Fibroblast of peridontal ligament (primary cell): ENCODE data around the gene KLHL4.
"Not testable (repeated sequence)": the region's sequence is repeated elsewhere in the genome, so short reads cannot be mapped to it uniquely, and the experiment has no call there.

Source experiments
- DNase-seq: peaks from one replicate; pipeline ENCODE4 v3.0.0-alpha.2; 2010; ENCODE audit errors: extremely low read depth

KLHL4 gene

DNA sequence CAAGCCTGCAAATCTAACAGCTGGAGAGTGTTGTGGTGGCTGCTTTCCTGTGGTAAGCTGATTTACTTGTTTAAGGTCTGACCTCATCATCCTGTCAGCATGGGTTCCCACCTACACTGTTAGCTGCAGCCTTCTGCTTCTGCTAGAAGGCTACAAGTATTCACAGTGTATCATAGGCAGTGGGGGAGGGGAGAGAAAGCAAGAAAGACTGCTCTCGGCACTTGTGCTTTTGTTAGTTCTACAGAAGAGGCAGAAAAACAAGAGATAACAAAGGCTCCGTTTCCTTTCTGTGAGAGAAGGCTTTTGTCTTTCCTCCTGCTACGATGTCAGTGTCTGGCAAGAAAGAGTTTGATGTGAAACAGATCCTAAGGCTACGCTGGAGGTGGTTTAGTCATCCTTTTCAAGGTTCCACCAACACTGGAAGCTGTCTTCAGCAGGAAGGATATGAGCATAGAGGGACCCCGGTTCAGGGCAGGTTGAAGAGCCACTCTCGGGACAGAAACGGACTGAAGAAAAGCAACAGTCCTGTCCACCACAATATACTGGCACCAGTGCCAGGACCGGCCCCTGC, at the start of gene KLHL4:
Gene KLHL4 (plus strand): TSS at position 232 of the 571 bp plus-strand sequence. CDS start 92 bp downstream, at position 324.
- DNase-seq = no peak

DNA sequence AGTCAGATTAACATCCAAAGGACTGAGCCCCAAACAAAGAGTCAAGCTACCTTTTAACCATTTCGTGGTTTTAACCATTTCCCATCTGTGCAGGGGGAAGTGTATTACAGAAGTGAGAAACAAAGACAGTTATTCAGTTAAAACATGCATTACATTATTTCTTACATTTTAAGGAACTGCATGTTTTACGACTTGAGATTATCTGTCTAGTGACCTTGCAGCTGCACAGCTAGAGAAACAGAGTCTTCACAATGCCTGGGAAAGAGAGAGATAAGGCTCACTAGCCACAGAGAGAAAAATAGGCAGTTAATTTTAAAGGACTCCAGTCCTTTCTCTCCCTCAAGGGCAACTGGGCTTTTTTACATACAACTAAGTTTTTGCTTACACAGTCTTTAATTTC, 48.7 kb upstream of the KLHL4 start:
- DNase-seq = no peak

DNA sequence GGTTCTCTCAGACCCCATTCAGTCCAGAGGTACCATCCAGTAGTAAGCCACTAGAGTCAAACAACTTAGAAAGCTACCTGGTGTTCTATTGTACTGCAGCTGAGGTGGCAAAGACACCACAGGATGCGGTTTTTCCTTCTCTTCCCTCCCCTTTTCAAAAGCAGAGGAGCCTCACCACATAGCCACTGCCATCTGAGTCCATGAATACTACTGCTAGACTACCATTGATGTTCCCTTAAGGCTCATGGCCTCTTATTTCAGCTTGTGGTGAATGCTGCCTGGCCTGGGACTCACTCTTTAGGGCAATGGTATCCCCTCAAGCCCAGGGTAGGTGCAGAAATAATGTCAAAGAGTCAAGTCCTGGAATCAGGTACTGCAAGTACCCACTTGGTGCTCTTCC, 41.8 kb upstream of the KLHL4 start:
- DNase-seq = no peak

GRCh38 chrX:87478703-87479102, 38.9 kb upstream of the KLHL4 start:
- DNase-seq = not testable (repeated sequence)

DNA sequence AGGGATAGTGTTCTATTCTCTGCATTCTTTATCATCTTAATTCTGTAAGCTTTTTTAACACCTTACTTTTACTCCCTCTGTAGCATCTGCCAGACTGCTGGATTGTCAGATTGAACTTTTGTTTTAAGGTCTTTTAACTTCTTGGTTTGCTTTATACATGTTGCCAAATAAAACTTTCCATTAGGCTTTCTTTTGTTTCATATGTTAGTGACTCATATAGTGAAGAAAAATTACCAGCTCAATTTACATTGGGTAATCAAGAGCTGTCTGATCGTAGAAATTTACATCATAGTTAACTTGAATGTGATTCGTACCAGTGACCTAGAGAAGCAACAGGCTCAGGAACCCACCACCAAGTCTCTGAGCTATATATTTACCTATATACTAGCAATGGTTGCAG, 28.5 kb upstream of the KLHL4 start:
- no peak for DNase-seq

DNA sequence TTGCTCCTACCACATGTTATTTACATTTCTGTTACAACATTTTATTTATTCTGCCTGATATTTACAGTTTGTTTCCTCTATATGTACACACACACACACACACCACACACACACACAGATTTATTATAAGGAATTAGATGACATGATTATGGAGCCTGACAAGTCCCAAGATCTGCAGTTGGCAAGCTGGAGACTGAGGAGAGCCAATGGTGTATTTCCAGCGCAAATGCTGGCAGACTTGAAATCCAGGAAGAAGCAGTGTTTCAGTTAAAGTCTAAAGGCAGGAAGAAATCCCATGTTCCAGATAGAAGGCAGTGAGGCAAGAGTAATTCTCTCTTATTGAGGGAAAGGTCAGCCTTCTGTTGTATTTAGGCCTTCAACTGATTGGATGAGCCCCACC, 1.8 kb upstream of the KLHL4 start:
- no peak for DNase-seq

DNA sequence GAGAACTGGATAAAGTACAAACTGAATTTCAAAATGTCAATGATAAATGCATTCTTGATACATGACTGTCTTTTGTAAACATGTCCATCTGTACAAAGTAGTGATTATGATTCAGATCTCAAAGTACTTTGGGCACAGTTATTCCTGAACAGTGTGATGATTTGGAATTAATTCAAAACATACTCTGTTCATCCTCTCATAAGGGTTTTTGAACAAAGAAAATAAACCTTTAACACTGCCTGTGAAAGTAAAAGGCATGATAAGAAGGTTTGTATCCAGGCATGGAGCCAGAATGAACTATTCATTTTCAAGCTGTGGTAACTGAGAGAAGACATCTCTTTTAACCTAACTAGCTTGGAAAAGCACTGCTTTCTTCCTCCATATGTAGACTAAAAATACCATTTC, 883 bp upstream of the KLHL4 start:
- DNase-seq = no peak

GRCh38 chrX:87518504-87518903, 902 bp downstream of the KLHL4 start:
- DNase-seq = no peak

- DNase-seq = no peak
Measured at GRCh38 chrX:87525771-87526229, 8.2 kb downstream of the KLHL4 start.

GRCh38 chrX:87526281-87526680, 8.7 kb downstream of the KLHL4 start:
- DNase-seq = no peak

DNA sequence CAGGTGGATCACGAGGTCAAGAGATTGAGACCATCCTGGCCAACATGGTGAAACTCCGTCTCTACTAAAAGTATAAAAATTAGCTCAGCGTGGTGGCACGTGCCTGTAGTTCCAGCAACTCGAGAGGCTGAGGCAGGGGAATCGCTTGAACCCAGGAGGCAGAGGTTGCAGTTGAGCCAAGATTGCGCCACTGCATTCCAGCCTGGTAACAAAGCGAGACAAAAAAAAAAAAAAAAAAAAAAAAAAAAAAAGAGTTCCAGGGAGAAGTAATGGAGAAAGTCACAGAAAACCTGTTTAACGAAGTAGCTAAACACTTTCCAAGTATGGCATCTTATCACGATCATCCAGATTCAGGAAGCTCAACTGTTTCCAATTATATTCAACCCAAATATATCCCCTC, 10.9 kb downstream of the KLHL4 start:
- no peak for DNase-seq

- DNase-seq = no peak
Measured at GRCh38 chrX:87571964-87572363, 54.4 kb downstream of the KLHL4 start.

- DNase-seq = no peak
Measured at GRCh38 chrX:87572901-87573300, 55.3 kb downstream of the KLHL4 start.

- DNase-seq = no peak
Measured at GRCh38 chrX:87578978-87579377, 61.4 kb downstream of the KLHL4 start.

- DNase-seq = no peak
Measured at GRCh38 chrX:87580862-87581261, 63.3 kb downstream of the KLHL4 start.

DNA sequence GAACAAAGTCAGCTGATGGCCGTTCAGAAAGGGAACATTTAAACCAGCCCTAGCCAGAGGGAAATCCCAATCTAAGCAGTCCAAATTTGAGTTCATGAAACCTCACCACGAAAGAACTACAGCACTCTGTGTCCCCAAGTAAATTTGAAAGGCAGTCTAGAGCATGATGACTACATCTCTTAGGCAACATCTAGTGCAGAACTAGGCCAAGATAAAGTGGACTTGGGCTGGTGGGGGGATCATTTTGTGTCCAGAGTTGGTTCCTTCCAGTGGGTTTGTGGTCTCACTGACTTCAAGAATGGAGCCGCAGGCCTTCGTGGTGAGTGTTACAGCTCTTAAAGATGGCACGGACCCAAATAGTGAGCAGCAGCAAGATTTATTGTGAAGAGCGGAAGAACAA, 64.9 kb downstream of the KLHL4 start:
- DNase-seq = no peak

DNA sequence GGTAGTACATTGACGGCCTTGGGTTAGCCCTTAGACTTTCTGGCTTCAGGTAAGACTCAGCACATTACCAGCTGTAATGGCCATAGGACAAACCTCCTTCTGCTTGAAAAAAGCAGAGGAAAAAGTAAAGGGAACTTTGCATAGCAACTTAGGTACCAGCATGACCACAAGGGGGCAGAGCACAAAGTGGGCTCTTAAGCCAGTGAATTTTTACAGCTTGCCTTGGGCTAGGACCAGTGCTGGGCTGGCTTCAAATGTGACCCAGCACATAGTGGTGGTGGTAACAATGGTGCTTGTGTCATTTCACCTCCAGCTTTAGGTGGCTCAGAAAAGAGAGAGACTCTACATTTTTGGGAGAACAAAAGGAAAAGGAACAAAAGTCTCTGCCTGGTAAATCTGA, 66.1 kb downstream of the KLHL4 start:
- no peak for DNase-seq

DNA sequence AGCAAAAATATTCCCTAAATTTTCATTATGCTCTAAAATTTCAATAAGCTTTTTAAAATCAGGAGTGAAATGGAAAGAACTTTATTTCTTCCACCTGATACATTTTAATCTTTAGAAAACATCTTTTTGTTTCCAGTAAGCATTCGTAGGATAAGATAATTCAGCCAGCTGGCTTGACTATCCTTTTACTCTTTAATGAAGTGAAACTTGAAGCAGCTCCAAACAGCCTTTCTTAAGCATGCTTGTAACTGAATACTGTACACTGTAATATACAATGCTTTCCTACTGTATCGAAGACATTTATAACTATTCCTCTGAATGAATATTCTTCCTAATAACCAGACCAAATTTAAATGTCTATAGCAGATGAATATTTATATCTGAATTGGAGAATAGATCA, 98.8 kb downstream of the KLHL4 start:
- no peak for DNase-seq

DNA sequence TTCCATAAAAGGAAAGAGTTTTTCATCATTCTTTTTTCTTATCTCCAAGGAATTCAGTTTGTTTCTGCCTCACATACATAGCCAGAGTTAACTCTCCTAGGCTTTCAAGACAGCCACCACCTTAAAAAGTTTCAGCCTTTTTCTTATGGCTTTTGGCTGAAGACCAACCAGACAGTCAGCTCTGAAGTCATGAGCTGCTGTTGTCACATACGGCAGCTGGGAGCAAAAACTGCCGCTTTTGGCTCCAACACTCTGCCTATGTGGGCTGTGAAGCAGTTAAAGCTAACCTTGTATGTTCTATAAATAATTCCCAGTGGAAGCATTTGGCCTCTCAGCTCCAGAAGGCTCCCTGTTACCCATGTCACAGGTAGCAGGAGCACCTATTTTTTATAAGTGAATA, 104.1 kb downstream of the KLHL4 start:
- no peak for DNase-seq

DNA sequence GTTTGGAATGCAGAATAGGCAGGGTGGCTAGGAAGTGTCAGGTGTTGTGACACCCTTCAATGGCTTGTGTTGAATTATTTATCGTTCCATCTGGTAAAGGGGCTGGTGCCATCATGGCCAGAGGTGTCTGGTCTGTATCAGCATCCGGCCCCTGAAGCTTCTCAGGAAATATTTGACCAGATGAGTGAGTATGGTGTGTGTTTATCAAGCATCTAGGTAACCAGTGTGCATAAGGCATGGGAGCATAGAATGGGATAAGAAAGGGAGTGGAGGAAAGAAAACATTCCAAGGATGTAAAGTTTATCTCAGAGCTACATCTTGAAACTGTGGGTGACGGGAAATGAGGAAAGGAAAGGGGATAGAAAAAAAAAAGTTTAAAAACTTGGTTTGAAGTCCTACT, 109.4 kb downstream of the KLHL4 start:
- DNase-seq = no peak

- no peak for DNase-seq
Measured at GRCh38 chrX:87634361-87634760, 116.8 kb downstream of the KLHL4 start.

- DNase-seq = no peak
Measured at GRCh38 chrX:87636533-87636932, 118.9 kb downstream of the KLHL4 start.

DNA sequence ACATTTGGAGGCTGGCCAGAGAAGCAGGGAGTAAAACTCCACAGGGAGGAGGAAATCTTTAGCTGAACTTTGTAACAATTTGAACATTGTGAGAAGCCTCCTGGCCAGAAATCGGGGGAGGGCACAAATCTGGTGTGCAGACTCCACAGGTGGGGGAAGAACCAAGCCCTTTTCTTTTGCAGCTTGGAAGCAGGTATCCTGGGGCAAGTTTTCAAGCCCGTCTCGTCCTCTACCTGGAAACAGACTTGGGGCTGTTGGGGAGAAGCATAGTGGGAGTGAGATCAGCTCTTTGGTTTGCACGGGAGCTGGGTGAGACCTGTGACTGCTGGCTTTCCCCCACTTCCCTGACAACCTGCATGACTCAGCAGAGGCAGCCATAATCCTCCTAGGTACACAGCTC, 123.8 kb downstream of the KLHL4 start:
- DNase-seq = not testable (repeated sequence)

GRCh38 chrX:87661761-87662160, 144.2 kb downstream of the KLHL4 start:
- DNase-seq = no peak
